Posterior vena cava (tissue), 2 donors: ENCODE data around the gene ALLC. TPM values are rescaled to one million over a fixed set of nuclear protein-coding genes. Genes with fewer than 3 reads are reported as not detected.

Experiments
- DNase-seq: peaks from one replicate; pipeline ENCODE4 v3.0.0-alpha.2; 2020; ENCODE audit warnings: low spot score
- intact Hi-C, 2 donors: fragments of 100-400 bp; cut with DNase I; formaldehyde crosslinking; loops; one replicate each; pipeline versions ENCODE4 v1.14.1 to v1.14.2; 2022 to 2023
- total RNA-seq, 2 donors: library from RNA; stranded (reverse); fragmentation: NEBNext Ultra II Directional; extraction: Animal tissue kit (Norgen Biotek cat#: 25700); gene quantifications; one replicate each; pipeline ENCODE4 v1.2.1, GENCODE V29; 2021
- donor health status: DM: yes; HTN: yes; CAD: no.
- donor health status: DM: yes; HTN: yes; CAD: no.

ALLC gene
- total RNA-seq, 2 donors from 2014 or later = not detected

GRCh38 chr2:3701071-3701470 is 43.1 kb downstream of the ALLC start:
- intact Hi-C loops = no loop called here
- DNase-seq = no peak

GRCh38 chr2:3703236-3703756 is 45.3 kb downstream of the ALLC start, which contains the start of gene DCDC2C:
Gene DCDC2C, plus strand, starts transcription at chr2:3703575. Its CDS starts 177 bp downstream, at chr2:3703752.
- no peak for DNase-seq

GRCh38 chr2:3703757-3704355 is 45.9 kb downstream of the ALLC start:
- intact Hi-C loops = no loop called here
- DNase-seq = no peak

More at GRCh38 chr2:3703236-3703756, 45.3 kb downstream of the ALLC start, which contains the start of gene DCDC2C:
- intact Hi-C loops = no loop called here

- intact Hi-C loops = loop anchor here in 1 of 2 donors (1.0 kb wide), 1 partner anchor 49 kb away; no protein-coding TSS in a partner anchor
- DNase-seq = no peak
These were observed 46.7 kb downstream of the ALLC start for GRCh38 chr2:3704692-3705091.

GRCh38 chr2:3705782-3706181 is 47.8 kb downstream of the ALLC start:
- no peak for DNase-seq
- intact Hi-C loops = loop anchor here in 1 of 2 donors (1.0 kb wide), 1 partner anchor 48 kb away; no protein-coding TSS in a partner anchor

- intact Hi-C loops = no loop called here
These were observed 48.9 kb downstream of the ALLC start for GRCh38 chr2:3706892-3707291.

GRCh38 chr2:3708576-3708975 is 50.6 kb downstream of the ALLC start:
- no peak for DNase-seq
- intact Hi-C loops = no loop called here

More at GRCh38 chr2:3706892-3707291, 48.9 kb downstream of the ALLC start:
- no peak for DNase-seq

GRCh38 chr2:3709225-3709624 is 51.2 kb downstream of the ALLC start:
- no peak for DNase-seq
- intact Hi-C loops = no loop called here

GRCh38 chr2:3712424-3712823 is 54.4 kb downstream of the ALLC start:
- intact Hi-C loops = no loop called here
- no peak for DNase-seq

- intact Hi-C loops = no loop called here
- DNase-seq = no peak
These were observed 55.0 kb downstream of the ALLC start for GRCh38 chr2:3712831-3713503.

GRCh38 chr2:3718679-3719078 is 60.7 kb downstream of the ALLC start:
- intact Hi-C loops = no loop called here

GRCh38 chr2:3725002-3725401 is 67.0 kb downstream of the ALLC start:
- no peak for DNase-seq
- intact Hi-C loops = no loop called here

More at GRCh38 chr2:3718679-3719078, 60.7 kb downstream of the ALLC start:
- no peak for DNase-seq

GRCh38 chr2:3725458-3726250 is 67.7 kb downstream of the ALLC start:
- intact Hi-C loops = no loop called here
- no peak for DNase-seq

- intact Hi-C loops = no loop called here
- no peak for DNase-seq
These were observed 68.5 kb downstream of the ALLC start for GRCh38 chr2:3726511-3726910.

- DNase-seq = no peak
- intact Hi-C loops = no loop called here
These were observed 69.5 kb downstream of the ALLC start for GRCh38 chr2:3727397-3728045.

- DNase-seq = no peak
- intact Hi-C loops = no loop called here
These were observed 70.4 kb downstream of the ALLC start for GRCh38 chr2:3728104-3729054.

- DNase-seq = no peak
- intact Hi-C loops = no loop called here
These were observed 71.1 kb downstream of the ALLC start for GRCh38 chr2:3729055-3729448.

GRCh38 chr2:3729786-3730185 is 71.8 kb downstream of the ALLC start:
- intact Hi-C loops = no loop called here
- no peak for DNase-seq
